Measurements from ENCODE around the gene ZNF638.

- TF ChIP-seq, protein P1, sequence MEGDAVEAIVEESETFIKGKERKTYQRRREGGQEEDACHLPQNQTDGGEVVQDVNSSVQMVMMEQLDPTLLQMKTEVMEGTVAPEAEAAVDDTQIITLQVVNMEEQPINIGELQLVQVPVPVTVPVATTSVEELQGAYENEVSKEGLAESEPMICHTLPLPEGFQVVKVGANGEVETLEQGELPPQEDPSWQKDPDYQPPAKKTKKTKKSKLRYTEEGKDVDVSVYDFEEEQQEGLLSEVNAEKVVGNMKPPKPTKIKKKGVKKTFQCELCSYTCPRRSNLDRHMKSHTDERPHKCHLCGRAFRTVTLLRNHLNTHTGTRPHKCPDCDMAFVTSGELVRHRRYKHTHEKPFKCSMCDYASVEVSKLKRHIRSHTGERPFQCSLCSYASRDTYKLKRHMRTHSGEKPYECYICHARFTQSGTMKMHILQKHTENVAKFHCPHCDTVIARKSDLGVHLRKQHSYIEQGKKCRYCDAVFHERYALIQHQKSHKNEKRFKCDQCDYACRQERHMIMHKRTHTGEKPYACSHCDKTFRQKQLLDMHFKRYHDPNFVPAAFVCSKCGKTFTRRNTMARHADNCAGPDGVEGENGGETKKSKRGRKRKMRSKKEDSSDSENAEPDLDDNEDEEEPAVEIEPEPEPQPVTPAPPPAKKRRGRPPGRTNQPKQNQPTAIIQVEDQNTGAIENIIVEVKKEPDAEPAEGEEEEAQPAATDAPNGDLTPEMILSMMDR (IDR thresholded peaks at IDR 0.05; ENCODE audit: low read length): no peak
- no peak for TF ChIP-seq EZH2 (IDR thresholded peaks at IDR 0.05; ENCODE audit: borderline replicate concordance, low read length)
These were observed 145.7 kb downstream of the ZNF638 start for GRCh38 chr2:71477231-71477691.

Data from OCI-LY1 (cell line).